Measurements from ENCODE around the gene TMEM190.
A peak's percentile ranks its signal among the peaks of the same experiment; 100 is the strongest.

The TMEM190 gene

DNA sequence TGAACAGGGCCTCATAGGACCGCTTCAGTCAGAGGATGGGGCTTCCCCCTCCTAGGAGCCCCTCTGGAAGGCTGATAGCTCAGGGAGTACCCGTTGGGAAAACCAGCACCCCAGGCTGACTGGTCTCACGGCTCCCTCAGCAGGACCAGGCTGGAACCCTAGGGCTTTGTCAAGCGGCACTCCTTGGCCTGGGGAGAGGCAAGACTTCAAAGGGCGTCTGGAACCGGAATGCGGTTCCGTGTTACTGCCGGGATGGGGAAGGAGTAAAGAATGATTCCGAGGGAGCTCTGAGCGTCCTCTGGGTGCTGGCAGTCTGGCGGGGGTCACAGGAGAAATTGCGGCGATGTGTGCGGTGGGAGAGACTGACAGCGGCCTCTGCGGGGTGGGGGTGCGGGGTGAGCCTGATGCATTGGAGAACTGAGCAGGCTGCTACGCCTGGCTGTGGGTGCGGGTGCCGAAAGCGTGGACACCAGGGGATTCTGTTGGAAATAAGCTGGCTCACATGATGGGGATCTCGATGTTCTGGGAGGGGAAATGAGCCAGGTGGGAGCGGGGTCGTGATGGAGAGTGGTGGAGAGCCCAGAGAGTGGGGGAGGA is 24.0 kb upstream of the TMEM190 start:
- DNase-seq = no peak

DNA sequence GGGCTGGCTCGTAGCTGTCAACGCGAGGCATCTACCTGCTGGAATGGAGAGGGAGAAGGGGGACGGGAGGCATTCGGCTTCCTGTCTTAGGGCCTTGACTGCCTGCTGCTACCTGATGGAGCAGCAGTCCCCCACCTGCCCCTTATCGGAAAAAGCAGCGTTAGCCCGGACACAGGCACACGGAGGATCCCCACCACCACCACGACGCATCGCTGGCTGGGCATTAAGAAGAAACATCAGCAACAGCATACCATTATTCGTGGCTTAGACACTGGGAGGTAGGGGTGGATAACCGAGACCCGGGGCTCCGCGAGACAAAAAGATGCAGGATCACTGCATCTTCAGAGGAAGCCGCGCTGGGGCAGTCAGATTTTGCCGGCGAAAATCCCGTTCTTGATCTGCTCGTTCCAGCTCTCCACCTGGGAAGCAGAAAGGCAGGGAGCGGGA is 23.2 kb upstream of the TMEM190 start:
- DNase-seq = no peak

DNA sequence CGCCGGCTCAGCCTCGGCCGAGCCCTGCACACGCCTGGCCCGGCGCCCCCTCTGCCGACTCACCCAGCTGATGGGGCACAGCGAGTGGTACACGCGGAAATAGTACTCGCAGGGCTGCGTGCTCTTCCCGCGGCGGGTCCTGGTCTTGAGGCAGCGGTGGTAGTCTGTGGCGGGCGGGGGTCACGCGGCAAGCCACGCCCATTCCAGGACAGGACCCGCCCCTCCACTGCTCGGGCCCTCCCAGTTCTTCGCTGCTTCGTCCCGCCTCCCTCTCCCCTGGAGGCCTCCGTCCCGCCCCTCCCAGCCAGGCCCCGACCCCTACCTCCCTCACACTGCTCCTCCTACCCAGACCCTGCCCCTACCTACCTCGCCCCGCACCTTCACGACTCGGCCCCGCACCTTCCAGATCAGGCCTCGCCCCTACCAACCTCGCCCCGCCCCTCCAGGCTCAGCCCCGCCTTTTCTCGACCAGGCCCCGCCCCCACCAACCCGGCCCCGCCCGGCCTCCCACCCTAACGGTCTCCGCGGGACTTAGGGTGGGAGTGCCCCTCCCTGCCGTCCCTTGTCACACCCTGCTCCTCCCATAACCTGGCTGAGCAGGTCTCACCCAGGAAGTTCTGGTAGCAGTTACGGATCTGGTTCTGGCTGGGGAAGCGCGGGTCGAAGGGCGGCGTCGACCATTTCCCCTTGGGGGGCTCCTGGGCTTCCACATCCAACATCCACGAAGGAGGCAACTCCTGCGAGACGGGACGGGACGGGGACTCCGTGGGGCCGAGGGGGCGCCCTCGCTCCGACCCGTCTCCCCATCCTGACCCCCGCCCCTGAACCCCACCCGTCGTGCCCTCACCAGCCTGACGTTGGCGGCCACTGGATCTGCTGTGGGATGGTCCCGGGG is 22.6 kb upstream of the TMEM190 start:
- DNase-seq = peak; percentile 58

DNA sequence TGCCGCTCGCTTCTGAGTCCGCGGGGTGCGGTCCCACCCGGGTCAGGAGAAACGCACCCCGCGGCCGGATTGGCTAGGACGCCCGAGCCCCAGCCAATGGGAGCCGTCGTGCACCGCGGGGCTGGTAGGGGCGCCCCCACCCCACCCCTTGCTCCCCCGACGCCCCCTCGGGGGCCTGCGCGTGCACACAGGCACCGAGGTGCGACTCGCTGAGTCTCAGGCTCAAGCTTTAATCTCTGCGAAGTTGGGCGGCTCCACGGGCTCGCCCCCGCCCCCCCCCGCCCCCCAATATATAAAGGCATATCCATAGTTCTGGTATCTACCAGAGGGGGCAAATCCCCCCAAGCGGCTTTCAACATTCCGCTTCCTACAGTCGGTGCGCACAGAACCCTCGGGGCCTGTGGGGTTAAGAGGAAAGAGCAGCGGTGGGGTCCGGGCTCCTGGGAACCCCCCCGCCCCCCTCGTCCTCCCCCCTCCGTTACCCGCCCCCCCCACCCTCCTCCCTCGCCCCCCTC is 21.9 kb upstream of the TMEM190 start, which contains the start of gene COX6B2:
Gene COX6B2 (minus strand): TSS at position 22 of the 515 bp plus-strand sequence. CDS start 198 bp downstream, outside the sequence.
- no peak for DNase-seq

DNA sequence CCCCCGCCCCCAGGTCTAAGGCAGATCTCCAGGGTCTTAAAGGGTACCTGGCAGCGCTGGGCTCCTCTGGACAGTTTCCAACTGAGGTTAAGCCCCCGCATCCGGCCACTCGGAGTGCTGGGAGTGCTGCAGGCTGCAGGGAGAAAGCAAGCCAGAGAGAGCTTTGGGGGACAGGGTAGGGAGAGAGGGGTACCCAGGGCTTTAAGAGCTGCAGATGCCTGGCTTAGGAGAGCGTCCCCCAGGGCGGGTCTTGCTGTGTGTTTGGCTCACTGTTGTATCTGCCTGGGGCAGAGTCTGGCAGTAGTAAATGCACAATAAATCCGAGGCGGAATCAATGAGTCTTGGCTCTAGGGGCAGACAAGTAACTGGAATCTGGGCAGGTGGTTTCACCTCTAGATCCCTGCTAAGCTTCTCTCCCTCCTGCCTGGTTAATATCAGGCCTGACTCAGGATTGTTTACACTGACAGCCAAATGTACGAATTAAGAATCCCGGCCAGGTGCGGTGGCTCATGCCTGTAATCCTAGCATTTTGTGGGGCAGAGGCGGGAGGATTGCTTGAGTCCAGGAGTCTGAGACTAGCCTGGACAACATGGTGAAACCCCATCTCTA is 21.3 kb upstream of the TMEM190 start:
- no peak for DNase-seq

DNA sequence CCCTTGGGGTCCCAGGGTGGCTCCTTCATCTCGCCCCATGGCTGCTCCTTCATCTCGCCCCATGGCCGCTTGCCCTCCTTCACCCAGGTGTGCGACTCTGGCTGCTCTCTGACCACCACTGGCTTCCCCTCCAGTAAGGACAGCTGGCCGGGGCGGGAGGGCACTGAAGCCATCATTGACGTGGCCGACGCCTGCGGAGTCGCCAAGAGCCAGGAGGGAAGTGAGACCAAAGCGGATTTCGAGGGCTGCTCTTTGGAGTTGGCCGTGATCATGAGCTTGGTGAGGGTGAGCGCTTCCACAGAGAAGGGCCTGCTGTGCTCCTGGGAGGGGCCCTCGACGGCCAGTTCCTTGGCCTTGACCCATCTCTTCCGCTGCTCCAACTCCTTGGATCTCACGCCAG is 18.1 kb upstream of the TMEM190 start:
- no peak for DNase-seq

DNA sequence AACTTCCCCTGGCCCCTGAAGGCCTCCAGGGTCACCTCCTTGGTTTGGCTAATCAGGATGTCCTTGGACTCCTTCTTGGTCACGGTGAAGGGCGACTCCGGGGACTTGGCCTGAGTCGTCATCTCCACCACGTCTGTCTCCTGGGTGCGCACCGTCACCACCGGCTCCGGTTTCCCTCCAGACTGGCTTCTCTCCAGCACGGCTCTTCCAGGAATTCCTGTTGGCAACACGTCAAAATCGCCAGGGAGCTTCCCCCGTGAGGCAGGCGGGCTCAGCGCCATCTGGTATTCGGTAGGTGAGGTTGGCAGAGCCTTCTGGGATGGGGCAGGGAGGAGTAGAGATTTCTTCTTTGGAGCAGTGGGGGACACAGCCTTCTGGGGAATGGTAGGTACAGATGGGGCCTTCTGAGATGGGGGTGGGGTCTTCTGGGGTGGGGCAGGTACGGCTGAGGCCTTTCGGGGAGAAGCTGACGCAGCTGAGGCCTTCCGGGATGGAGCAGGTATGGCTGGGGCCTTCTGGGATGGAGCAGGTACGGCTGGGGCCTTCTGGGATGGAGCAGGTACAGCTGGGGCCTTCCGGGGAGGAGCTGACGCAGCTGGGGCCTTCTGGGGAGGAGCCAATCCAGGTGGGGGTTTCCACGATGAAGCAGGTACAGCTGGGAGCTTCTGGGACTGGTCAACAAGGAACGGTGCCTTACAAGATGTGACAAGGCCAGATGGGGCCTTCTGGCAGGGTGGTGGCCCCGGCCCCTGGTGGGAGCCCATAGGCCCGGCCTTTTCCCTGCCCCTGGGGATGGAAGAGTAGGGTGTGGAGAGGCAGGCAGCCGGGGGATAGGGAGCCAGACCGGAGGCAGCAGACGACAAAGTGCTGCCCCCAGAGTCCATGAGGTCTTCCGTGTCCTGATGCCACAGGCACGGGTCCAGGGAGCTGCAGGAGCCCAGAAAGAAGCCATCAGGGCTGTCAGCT is 17.4 kb upstream of the TMEM190 start:
- DNase-seq = no peak

DNA sequence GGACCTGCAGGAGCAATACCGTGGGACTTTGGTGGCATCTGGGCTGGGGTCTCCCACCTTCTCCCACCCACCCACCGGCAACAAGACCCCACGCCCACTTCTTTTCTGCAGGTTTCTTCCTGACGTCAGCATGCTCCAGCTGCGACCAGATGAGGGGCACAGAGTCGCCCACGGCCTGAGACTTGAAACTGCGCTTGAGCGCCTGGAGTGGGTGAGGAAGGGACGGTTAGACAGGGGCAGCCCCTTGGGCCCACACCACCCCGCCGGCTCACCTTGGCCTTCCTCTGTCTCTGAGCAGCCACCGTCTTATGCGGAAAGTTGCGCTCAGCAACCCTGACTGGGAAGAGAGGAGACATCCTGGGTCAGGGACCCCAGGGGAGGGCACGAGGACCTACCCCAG is 15.7 kb upstream of the TMEM190 start:
- no peak for DNase-seq

DNA sequence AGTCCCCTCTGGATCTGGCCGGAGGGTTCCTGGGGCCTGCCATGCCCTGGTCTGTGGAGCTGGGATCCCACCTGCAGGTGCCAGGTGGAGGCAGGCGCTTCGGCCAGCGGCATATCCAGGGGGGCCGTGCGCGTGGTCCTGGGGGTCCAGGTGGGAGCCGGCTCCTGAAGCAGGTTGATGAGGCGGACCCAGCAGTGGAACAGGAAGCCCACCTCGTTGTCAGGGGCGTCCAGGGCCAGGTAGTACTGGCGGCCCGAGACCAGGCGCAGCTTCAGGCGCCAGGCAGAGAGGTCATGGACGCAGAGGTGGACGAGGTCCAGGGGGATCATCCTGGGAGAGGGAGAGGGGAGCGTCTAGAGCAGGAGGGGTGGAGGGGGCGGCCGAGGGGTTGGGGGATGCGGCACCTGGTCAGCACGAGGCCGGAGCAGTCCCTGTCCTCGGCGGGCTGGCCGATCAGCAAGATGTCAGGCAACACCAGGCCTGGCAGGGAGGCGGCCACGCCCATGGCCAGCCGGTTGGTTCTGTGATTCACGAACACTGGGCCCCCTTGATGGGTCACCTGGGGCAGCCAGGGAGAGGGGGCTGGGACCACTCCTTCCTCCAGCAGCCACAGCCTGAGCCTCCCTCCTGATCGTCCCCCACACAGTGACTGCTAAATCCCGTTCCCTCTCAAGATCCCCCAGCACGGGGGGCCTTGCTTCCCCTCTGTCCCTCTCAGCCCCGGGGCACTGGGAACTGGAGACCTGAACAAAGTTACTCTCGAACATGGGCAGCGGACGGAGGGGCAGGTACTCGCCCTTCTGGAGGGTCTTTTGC is 14.2 kb upstream of the TMEM190 start:
- DNase-seq = no peak

DNA sequence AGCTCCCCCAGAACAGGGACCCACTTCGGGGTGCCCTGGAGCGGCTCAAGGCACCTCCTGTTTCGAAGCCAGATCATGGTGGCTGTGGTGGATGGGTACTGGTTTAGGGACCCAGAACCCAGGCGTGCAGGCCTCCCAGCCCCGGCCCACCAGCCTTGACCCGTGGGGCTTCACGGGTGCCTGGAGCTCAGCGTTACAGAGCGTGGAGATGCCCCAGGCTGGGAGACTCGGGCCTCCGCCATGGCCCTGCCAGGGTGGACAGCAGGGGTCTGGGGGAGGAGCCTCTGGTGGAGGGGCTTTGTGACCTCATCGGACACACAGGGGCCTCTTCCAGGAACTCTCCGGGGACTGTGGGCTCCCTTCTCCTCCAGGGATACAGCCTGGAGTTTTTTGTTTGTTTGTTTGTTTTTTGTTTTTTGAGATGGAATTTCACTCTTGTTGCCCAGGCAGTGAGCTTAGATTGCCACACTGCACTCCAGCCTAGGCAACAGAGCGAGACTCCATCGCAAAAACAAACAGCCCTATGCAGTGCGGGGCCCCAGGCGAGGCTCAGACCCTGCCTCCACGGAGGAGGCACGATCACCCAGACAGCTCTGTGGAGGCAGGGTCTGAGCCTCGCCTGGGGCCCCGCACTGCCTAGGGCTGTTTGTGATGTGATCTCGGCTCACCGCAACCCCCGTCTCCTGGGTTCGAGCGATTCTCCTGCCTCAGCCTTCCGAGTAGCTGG is 13.5 kb upstream of the TMEM190 start, which contains the start of gene GARIN5B:
Gene GARIN5B (minus strand): TSS at position 271 of the 727 bp plus-strand sequence. CDS start 194 bp downstream, at position 77.
- DNase-seq = no peak

DNA sequence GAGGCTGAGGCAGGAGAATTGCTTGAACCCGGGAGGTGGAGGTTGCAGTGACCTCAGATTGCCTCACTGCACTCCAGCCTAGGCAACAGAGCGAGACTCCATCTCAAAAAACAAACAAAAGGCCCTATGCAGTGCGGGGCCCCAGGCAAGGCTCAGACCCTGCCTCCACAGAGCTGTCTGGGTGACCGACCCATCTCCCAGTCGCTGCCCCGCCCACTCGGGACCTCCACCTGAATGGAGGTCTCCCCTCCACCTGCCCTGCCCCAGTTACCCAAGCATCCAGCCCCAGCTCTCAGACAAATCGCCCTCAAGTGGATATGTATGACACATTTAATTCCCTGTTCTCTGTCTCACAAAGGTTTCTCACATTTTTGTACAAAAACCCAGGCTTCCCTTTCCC is 11.4 kb upstream of the TMEM190 start:
- no peak for DNase-seq

DNA sequence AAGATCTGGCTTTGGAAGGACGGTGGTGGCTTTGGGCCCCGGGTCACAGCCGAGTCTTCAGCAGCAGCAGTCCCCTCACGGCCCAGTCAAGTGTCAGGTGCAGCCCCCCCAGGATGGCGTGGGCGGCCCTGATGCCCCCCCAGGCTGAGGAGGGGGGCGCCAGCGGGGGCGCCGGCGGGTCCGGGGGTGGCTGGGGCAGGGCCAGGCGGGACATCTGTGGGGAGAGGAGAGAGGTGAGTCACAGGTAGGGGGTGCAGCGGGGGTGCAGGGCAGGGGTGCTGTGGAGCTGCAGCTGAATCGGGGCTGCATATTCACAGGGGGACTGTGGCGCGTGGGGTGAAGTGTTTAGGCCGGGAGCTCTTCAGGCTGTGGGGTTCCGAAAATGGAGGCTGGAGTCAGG is 10.7 kb upstream of the TMEM190 start:
- no peak for DNase-seq

DNA sequence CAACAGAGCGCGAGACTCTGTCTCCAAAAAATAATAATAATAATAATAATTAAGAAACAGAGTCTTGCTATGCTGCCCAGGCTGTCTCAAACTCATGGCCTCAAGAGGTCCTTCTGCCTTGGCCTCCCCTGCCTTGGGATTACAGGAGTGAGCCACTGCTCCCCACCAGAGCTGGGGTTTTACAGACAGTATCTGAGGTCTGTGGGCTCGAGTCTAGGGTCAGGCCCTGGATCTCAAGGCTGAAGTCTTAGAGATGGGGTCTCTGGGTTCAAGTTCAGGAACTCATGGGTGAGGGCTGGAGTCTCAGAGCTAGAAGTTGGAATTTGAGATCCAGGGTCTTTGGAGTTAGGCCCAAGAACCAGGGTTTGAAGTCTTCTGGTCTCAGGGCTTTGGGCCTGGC is 9.8 kb upstream of the TMEM190 start:
- no peak for DNase-seq

DNA sequence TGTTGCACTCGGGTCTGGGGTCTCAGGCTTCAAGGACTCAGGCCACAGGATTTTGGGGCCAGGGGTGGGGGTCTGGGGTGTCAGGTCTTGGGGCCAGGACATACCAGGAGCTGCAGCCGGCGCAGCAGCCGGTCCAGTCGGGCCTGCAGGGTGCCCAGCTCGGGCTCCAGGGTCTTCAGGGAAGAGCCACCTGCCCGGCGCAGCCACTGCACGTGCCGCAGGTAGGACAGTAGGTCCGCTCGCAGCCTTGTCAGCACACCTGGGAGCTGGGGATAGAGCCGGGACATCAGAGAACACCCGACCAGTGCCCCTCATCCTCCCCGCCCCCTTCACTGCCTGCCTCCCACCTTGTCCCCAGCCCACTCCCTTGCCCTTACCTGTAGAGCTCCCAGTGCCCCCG is 8.5 kb upstream of the TMEM190 start:
- no peak for DNase-seq

DNA sequence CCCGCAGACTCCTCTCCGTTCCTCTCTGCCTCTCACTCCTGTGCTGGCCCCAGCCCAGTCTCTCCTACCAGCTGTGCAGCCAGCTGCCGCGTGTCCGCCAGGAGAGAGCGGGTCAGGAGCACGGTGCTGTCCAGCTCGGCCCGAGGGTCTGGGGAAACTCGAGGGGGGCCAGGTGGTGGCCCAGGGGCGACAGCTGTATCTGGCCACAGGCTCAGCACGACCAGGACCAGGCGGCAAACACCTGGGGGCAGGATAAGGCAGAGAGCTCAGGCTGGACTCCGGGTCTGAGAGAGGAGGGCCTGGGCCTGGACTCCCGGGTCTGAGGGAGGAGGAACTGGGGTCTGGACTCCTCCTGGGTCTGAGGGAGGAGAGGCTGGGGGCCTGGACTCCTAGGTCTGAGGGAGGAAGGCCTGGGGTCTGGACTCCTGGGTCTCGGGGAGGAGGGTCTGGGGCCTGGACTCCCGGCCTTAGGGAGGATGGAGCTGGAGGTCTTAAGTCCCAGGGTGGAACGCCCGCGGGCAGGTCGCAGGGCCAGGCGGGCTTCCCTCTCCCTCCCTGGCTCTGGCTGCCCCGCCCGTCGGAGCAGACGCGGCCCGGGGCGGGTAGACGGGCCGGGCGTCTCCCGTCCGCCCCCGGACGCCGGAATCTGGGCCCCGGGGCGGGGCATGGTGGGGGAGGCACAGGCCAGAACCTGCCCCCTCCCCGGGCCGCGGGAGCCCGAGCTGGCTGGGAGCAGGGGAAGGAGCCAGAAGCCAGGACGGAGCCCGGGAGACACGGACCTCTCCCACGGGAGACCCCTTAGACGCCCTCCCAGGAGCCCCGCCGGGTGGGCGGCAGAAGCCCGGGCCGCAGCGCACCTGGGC is 7.7 kb upstream of the TMEM190 start:
- no peak for DNase-seq

DNA sequence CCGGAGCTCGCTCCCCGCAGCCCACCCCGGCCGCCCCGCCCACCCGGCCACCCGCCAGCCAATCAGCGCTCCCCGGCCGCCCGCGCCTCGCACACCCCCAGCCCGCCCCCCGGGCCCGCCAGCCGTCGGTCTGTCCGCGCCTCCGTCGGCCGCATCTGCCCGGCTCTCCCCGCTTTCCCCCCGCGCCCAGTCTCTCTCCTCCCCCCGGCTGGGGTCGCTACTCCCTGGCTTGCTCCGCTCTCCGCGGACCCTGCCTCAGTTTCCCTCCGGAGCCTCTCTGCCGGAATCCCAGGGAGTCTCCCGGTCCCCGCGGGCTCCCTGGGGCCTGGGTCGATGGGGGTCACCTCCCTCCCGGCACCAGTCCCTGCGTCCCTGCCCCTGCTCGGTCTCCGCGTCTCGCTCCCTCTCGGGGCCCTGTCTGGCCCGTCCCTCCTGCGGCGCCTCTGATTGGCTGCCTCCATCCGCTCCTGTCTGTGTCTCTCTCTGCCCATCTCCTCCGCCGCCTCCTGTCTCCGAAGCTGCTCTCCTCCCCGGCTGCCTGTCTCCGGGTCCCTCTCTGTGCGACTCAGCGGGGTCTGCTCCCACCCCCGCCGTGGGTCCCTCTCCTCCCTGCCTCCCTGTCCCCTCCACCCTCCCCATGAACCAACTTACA is 6.8 kb upstream of the TMEM190 start:
- no peak for DNase-seq

DNA sequence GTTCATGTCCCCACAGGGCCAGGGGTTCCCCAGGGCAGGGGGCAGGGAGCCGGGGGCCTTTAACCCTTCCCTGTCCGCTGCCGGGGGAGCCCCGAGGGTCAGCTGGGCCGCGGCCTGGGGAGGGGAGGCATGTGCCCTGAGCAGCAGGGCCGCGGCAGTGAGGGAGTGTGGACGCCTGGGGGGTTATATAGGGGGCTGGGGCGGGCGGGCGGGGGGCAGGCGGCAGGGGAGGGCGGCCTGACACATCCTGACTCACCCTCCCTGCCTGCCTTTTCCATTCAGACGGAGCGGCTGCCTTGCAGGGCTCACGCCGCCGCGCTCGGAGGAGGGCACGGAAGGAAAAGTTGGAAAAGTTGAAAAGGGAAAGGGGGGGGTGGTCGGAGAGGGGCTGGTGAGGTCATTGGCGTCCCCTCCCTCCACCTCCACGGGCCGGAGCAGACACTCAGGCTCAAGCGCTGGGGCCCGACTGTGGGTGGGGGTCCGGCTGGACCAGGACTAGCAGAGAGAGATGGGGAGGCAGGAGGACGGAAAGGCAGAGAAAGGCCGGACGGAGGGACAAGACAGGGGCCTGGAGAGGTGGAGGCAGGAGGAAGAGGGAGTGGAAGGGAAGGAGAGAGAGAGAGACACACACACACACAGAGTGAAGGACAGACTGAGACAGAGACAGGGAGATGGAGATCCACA is 6.2 kb upstream of the TMEM190 start, which contains the start of gene IL11:
Gene IL11 (minus strand): TSS at position 159 of the 684 bp plus-strand sequence. CDS start 153 bp downstream, at position 6.
- DNase-seq = no peak

All from activated CD4-positive, CD25-positive, alpha-beta regulatory T cell treated with anti-CD3 and anti-CD28 coated beads, Interleukin-2, amount 50 U/mL, for 72 hours (primary cell).